NCI-H345 (cell line): ENCODE data around the gene WDR26.
"Not testable (repeated sequence)": the region's sequence is repeated elsewhere in the genome, so short reads cannot be mapped to it uniquely, and the experiment has no call there.

Experiments
- DNase-seq: peaks from one replicate; lab custom pipeline; 2025; lab: John Stamatoyannopoulos, UW

Gene WDR26

DNA sequence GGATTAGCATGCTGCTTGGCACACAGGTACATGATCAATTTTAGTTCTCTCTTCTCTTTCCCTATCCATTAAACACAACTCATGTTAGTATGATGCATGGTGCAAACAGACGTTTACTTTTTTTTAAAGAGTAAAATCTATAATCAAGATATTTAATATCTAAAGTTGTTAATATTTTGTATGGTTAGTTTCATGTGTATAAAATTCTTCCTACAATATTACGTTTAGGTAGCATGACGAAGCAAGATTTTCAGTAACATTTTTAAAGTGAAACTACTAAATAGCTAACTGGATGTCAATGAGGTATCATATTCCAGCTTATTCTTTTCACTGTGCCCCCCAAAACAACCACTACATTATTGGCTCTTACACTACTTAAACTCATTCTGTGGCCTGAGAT lies 41.3 kb downstream of the WDR26 start:
- no peak for DNase-seq

DNA sequence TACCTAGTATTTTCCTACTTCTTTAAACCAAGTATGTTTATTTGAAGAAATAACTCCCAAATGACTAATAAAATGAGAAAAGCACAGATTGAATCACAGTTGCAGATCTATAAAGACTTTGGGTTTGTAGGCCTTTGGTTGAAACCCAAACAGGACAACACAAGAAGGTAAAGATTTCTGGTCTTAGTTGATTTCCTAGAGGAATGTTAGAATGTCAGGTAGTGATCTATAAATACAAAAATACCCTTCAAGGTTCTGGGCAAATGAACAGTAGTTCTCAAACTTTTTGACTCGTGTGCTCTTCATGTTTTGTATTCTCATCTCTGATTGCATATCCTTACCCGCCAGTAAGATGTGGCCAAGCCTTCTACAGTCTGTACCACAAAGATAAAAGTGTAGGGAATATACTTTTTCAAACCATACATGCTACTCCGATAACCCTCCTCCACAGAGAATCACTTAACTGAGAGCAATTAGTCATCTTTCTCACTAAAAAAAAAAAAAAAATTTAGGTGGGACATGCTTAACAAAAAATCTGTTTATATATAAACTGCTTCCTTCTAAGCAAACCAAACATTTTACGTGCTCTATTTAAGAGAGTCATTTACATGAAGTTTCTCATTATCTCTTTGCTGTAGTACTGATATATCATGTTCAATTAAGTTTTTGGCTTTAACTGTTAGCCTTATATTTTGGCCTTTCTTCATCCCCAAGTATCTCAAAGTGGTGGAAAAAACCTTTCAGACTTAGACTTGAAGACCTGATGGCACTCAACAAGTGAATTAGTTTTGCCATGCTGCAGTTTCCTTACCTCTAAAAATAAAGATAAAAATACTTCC lies 42.0 kb downstream of the WDR26 start:
- no peak for DNase-seq

DNA sequence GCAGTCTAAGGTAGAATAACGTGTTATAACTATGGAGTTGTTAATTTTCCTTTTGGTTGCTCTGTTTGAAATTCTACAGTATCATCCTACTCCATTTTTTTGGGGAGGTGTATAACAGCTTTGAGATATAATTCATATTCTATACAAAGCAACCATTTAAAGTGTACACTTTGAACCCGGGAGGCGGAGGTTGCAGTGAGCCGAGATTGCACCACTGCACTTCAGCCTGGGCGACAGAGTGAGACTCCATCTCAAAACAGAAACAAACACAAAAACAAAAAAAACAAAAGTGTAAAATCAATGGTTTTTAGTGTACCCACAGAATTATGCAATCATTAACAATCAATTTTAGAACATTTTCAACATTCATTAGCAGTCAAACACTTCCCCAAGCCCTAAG lies 44.1 kb downstream of the WDR26 start:
- no peak for DNase-seq

DNA sequence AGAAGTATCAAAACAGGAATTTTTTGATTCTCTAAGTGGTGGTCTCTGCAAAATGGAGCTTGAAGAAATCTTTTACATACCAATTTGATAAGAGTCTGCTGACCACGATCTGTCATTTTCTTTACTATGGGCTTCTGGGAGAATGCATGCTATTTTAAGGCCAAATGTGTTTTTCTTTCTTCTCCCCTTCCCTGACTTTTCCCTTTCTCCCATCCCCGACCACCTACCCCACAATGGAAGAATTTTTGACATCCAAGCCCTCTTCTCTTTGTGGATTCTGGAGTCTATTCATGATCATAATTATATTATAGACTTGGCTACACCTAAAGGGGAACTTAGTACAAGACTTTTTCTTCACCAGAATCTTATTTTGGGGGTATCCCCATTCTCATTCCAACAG lies 46.7 kb downstream of the WDR26 start:
- no peak for DNase-seq

DNA sequence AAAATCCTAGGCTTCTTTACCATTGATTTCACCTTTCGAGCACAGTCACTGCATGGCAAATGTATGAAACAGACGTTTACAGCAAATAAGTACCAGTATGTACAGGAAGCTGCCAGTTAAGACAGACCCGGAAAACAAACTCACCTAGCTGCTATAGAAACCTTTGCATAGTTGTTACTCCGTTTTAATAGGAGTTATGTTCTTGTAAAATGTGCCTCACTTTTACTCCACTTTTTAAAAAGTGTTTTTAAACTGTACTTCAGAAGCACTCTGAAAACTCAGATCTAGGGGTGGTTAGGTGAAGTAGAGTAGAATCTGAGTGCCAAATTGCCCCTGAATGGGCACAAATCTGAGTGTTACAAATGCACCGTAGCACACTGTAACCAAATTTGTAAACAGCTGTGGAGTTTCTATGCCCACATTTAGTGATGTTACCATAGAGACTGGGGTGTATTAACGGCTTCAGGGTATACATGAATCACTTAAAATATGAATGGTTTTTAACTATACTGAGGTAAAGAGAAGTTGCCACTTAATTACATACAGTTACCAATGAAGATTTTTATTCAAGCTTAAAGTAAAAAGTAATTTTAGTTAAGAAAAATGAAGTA lies 47.2 kb downstream of the WDR26 start:
- no peak for DNase-seq

DNA sequence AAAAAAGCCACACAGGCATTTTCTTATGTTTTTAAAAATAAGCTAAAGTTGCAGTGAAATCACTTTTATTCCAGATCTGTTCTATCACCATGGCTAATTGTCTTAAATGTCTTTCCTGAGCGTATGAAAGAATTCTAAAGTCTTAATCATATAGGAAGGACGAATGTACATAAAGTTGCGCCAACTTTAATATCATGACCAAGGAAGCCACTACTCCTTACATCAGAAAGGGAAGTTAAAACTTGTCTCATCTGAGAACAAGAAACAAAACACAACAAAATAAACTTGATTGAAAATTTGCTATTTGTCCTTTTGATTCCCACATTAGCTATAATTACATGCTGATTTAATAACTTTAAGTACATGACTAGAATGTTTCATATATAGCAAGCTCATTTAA lies 51.4 kb downstream of the WDR26 start:
- DNase-seq = no peak

DNA sequence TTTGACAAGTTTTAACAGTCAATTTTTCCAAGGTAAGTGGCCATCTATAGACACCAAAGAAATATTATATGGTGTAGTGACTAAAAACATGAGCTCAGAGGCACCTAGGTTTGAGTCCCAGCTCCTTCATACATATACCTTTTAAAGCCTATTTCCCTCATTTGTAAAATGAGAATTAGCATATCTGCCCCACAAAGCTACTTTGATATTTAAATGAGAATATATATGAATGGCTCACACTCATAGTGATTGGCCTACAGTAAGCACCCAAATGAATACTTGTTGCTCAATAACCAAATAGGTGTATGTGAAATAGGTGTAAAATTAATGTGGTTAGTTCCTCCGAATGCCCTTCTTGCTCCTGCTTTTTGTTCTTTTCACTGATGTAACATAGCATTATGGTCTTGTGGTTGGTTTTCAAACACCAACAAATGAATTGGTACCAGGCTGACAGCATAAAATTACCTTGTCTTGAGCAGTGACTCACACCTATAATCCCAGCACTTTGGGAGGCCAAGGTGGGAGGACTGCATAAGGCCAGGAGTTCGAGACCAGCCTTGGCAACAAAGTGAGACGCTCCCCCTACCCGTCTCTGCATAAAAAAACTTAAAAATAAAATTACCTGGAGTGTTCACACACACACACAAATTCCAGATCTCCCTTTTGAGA lies 52.6 kb downstream of the WDR26 start:
- no peak for DNase-seq

DNA sequence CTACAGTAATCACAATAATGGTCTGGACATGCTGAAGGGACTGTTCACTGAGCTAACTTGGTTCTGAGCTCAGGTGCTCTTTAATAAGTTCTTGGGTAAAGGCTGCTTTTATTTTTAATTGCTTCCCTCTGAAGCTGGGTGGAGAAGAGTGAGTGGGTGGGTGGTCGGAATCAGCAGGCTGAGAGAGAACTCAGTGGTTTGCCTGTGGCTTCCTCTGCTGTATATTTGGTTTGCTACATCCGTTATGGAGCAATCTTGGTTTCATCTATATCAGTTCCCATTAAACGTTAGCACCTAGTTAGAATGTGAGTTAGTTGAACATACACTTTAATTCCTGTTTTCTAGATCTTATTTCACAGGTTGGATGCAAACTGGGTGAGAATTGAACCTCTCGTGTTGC lies 54.6 kb downstream of the WDR26 start:
- no peak for DNase-seq

DNA sequence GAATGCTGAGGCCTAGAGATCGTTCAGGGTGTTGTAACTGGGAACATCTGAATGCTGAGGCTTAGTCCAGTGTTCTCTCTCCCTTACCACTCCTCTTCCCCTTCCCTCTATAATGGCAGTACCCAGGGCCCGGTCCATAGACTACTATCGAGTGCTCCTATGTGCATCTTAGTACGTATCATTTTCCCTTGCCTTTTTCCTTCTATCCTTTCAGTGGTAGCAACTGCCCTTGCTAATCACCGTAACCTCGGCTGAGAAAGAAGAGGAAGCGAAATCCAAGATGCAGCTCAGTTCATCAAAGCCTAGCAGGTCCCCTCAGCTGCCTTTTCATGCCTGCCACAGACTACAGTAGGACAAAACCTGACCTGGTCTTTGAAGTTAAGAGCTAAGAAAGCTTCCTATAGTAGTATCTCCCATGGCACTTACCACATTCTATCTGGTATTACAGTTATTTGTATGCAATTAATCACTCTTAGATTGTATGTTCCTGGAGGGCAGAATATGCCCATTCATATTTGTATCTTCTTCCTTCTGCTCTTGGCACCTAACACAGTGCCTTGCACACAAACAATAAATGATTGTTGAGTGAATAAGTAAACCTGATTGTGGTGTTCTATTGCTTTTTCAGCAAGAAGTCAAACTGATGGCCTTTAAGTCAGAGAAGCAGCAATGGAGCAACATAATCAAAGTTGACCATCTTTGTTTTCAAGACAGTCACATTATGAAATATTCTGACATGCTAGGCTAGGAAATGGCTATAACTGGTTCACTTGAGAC lies 55.6 kb downstream of the WDR26 start:
- DNase-seq = no peak

DNA sequence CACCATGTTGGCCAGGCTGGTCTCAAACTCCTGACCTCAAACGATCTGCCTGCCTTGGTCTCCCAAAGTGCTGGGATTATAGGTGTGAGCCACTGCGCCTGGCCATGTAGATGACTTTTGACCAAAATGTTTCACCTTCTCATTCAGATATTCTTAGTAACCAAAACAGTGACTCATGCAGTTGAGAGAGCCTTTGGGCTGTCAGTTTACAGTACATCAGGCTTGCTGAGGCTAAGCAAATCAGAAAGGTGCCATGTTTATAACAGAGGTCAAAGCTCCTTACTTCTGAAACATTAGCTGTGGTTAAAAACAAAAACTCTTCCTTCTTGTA lies 57.0 kb downstream of the WDR26 start:
- no peak for DNase-seq

DNA sequence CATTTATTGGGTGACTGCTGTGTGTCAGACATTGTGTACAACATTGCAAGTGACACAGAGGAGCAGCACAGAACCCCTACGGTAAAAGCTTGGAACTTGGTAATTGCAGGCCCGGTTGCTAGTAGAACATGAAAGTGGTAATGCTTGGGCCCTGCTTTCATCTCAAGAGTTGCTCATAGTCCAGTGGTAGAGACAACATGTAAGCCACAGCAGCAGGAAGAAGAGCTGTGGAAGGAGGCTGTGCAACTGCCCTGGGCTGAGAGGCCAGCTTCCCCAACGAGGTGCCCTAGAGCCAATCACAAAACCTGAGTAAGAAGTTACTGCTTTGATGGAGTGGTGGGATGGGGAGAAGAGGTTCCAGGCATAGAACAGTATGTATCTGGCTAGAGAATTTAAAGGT lies 59.5 kb downstream of the WDR26 start:
- no peak for DNase-seq

DNA sequence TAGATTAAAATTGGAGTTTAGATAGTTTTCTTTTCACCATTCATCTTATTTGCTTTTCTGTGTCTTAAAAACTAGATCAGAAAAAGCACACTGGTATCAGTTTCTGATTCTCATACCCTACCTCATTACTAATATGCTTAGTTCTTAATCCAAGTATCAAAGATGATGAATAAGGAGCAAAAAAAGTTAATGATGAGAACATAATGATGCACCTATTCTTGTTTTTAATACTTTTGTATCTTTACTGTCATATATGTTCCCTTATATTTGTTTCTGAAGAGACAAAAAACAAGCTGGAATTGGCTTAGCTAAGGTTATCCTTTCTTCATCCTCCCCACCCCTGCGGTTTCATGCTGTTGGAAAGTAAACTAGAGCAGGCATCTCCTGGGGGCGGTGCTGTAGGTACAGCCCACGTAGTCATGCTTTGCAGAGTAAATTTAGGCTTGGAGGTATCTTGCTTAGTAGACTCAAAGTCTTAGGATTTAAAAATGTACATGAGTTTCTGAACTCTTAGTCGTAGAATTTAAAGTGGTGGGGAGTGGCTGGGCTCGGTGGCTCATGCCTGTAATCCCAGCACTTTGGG lies 61.5 kb downstream of the WDR26 start:
- DNase-seq = no peak

DNA sequence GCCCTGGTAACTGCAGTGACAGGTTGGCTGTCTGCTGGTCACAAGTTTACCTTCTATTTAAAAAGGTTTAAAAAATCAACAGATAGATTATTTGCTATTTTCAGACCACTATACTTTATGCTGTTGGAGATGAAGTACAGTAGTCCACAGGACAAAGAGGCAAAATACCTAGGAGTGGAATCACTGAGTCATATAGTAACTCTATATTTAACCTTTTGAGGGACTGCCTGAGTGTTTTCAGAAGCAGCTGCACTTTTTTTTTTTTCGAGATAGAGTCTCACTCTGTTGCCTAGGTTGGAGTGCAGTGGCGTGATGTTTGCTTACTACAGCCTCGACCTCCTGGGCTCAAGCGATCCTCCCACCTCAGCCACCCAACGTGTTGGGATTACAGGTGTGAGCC lies 66.2 kb downstream of the WDR26 start:
- no peak for DNase-seq

DNA sequence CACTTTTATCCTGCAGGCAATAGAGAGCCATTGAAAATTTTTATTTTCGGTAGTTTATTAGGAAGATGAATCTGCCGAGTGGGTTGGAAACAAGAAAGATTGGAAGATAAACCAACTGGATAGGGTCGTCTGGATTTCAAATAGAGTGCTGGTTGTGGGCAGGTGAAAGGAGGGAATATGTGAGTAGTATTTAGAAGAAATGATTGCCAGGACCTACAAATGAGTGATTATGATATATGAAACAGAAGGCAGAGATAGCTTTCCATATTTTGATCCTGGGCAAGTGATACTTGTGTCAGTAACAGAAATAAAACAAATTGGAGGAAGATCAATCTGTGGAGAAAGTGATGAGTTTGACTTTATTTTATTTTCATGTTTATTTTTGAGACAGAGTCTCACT lies 75.4 kb downstream of the WDR26 start:
- no peak for DNase-seq

DNA sequence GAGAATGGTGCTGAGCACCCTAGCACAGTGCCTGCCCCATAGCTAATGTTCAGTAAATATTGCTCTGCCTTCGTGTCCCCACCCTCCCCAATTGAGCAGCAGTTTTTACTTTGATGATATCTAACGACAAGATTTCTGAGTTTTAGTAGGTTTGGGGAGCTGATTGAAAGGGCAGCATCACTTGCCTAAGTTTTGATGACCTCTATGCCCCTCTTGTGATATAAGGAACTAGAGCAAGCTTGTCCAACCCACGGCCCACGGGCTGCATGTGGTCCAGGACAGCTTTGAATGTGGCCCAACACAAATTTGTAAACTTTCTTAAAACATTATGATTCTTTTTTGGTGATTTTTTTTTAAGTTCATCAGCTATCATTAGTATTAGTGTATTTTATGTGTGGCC lies 76.4 kb downstream of the WDR26 start:
- no peak for DNase-seq

DNA sequence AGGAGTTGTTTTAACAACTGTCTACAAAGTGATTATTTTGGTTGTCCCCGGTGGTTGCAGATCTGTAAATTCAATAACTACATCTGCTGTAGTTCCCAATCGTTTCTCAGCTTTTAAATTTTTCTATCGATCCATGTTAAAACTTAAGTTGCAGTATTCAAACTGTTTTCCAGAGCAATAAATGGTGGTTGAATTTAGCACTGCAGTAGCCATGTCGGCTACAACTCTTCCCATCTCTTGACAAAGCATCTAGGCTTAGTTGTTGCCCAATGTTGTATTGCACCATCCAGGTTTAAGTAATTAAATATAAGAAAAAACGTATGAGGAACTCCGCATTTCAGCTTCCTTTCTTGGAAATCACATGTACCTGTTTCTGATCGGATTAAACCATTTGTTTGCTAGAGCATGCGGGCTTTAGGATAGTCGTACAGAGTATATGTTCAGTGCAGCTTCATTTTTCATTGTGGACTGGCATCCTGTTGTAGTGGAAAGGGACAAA lies 76.9 kb downstream of the WDR26 start:
- DNase-seq = no peak

DNA sequence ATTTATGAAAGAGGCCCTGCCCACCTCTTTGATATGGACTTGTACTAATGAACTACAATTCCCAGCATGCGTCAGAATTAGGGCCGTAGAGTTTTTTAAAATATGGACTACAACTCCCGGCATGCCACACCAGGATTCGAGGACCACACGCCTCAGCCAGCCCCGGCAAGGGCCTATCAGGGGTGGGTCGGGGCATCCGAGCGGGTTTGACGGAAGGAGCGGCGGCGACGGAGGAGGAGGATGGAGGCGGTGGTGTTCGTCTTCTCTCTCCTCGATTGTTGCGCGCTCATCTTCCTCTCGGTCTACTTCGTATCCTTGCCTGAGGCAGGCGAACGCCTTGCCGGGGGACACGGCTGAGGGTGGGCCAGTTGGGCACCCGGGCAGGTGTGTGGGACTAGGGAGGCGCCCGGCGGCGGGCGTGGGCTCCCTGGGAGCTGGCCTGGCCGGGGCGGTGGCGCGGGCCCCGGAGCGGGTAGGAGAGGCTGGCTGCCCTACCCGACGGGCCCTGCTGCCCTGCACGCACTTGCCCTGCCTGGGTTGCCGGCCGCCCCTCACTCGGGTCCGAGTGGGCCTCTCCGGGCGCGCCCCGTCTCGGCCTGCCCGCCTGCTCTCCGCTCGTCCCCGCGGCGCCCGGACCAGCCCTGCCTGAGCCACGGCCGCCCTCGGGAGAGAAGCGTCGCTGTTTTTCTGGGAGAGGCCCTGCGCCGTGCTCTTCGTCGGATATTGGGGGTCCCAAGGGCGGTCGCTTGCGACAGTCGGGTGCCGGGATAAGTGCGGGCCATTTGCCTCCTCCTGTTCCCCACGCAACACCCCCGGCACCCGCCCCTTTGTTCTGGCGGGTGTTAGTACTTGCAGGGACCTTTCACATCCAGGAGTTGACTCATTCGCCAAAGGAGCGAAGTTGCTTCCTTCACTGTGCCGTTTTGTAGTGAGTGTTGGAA lies 77.6 kb downstream of the WDR26 start, which contains the start of gene CNIH4:
Gene CNIH4, plus strand, starts transcription at position 195 of the 941 bp plus-strand sequence. Its CDS starts 46 bp downstream, at position 241.
- DNase-seq = peak; percentile 94

DNA sequence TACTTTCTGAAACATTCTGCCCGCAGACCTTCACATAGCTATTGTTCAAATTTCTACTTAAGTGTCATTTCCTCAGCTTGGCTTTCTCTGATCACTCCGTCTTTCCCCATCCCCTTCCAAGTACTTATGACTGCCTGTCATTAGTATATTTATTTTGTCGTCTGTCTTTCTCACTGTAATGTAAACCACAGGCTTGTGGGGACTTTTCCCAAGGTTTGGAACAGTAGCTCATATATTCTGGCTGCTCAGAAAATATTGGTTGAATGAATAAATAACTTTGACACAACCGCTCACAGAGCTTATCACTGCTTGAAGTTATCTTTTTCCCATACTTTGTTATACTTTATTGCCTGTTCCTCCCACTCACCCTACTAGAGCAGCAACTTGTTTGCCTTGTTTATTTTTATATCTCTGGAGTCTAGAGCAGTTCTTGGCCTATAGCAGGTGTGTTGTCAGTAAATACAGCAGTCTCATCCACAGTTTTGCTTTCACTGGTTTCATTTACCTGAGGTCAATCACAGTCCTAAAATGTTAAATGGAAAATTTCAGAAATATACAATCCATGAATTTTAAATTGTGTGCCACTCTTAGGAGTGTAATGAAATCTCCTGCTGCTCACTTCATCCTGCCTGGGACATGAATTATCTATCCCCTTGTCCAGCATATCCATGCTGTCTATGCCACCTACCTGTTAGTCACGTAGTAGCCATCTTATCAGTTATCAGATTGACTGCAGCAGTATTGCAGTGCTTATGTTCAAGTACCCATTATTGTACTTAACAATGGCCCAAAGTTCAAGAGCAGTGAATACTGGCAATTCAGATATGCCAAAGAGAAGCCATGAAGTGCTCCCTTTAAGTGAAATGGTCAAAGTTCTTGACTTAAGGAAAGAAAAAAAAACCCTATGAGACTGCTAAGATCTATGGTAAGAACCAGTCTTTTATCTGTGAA lies 80.3 kb downstream of the WDR26 start:
- no peak for DNase-seq

DNA sequence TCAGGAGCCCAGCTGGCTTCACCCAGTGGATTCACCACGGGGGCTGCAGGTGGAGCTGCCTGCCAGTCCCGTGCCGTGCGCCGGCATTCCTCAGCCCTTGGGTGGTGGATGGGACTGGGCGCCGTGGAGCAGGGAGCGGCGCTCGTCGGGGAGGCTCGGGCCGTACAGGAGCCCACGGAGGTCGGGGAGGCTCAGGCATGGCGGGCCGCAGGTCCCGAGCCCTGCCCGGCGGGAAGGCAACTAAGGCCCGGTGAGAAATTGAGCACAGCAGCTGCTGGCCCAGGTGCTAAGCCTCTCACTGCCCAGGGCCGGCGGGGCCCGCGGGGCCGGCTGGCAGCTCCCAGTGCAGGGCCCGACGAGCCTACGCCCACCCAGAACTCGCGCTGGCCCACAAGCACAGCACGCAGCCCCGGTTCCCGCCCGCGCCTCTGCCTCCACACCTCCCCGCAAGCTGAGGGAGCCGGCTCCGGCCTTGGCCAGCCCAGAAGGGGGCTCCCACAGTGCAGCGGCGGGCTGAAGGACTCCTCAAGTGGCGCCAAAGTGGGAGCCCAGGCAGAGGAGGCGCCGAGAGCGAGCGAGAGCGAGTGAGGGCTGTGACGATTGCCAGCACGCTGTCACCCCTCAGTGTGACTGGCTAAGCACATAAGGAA lies 82.0 kb downstream of the WDR26 start:
- DNase-seq = not testable (repeated sequence)
